Neural progenitor cell (in vitro differentiated cells): Measurements from ENCODE around the gene IL1RL1. TPM values are rescaled to one million over a fixed set of nuclear protein-coding genes. Genes with fewer than 3 reads are reported as not detected.

Source experiments
- DNase-seq: peaks from one replicate; pipeline ENCODE4 v3.0.0-alpha.2; 2016; ENCODE audit warnings: low spot score
- H2AFZ ChIP-seq: fragments of 200-600 bp; sonication (generic); replicated peaks from 2 replicates; pipeline ENCODE4 v1.6.1; 2016; ENCODE audit warnings: antibody characterized with exemption
- H3F3A ChIP-seq: fragments of 200-600 bp; sonication (generic); 2 replicates; pipeline ENCODE4 v1.6.1; 2016; ENCODE audit warnings: antibody characterized with exemption, low read depth
- H3K27ac ChIP-seq: fragments of 200-600 bp; sonication (generic); 2 replicates; pipeline ENCODE4 v1.5.1; 2016; ENCODE audit warnings: mild to moderate bottlenecking
- H3K27me3 ChIP-seq: fragments of 200-600 bp; sonication (generic); 2 replicates; pipeline ENCODE4 v1.6.1; 2016; ENCODE audit warnings: mild to moderate bottlenecking, moderate library complexity
- H3K36me3 ChIP-seq: fragments of 200-600 bp; sonication (generic); 2 replicates; pipeline ENCODE4 v1.5.1; 2016
- H3K4me1 ChIP-seq: fragments of 200-600 bp; sonication (generic); 2 replicates; pipeline ENCODE4 v1.6.1; 2016; ENCODE audit warnings: mixed run types
- H3K4me2 ChIP-seq: fragments of 200-600 bp; sonication (generic); 2 replicates; pipeline ENCODE4 v1.6.1; 2016
- H3K4me3 ChIP-seq: fragments of 200-600 bp; sonication (generic); 2 replicates; pipeline ENCODE4 v1.5.1; 2016
- H3K79me2 ChIP-seq: fragments of 200-600 bp; sonication (generic); 2 replicates; pipeline ENCODE4 v1.6.1; 2016; ENCODE audit warnings: low read depth
- H3K9ac ChIP-seq: fragments of 200-600 bp; sonication (generic); 2 replicates; pipeline ENCODE4 v1.6.1; 2016
- H3K9me3 ChIP-seq: fragments of 200-600 bp; sonication (generic); 2 replicates; pipeline ENCODE4 v1.5.1; 2016; ENCODE audit warnings: low read depth
- H4K20me1 ChIP-seq: fragments of 200-600 bp; sonication (generic); 2 replicates; pipeline ENCODE4 v1.6.1; 2016; ENCODE audit warnings: low read depth
- H3K27ac Mint-ChIP-seq: 3 replicates; pipeline ENCODE4 v1.8.0; 2021; ENCODE audit warnings: mixed read lengths
- H3K27me3 Mint-ChIP-seq: 2 replicates; pipeline ENCODE4 v1.8.0; 2022; ENCODE audit warnings: low read depth, mild to moderate bottlenecking, inconsistent platforms, moderate library complexity, mixed read lengths; ENCODE audit not compliant: insufficient read depth
- H3K36me3 Mint-ChIP-seq: 3 replicates; pipeline ENCODE4 v1.8.0; 2021; ENCODE audit warnings: mixed read lengths
- H3K4me1 Mint-ChIP-seq: 3 replicates; pipeline ENCODE4 v1.8.0; 2021; ENCODE audit warnings: mixed read lengths
- H3K4me3 Mint-ChIP-seq: 3 replicates; pipeline ENCODE4 v1.8.0; 2021; ENCODE audit warnings: mild to moderate bottlenecking, moderate library complexity, mixed read lengths
- H3K9me3 Mint-ChIP-seq: 3 replicates; pipeline ENCODE4 v1.8.0; 2020; ENCODE audit warnings: mixed read lengths
- EZH2 ChIP-seq: fragments of 200-600 bp; sonication (generic); IDR thresholded peaks from 2 replicates; pipeline ENCODE4 v1.6.1; 2017; ENCODE audit warnings: antibody characterized with exemption, mild to moderate bottlenecking, moderate library complexity
- EZH2phosphoT487 ChIP-seq: fragments of 200-600 bp; sonication (generic); IDR thresholded peaks from 2 replicates; pipeline ENCODE4 v1.6.1; 2017; ENCODE audit warnings: antibody characterized with exemption
- total RNA-seq: library from RNA; depleted of rRNA; stranded (reverse); fragments of >200 nt; gene quantifications from 2 replicates; pipeline ENCODE4 v1.2.3, GENCODE V29; 2015; ENCODE audit warnings: low replicate concordance
- TF ChIP-seq, protein P1 (sequence below): fragments of 200-600 bp; sonication (generic); IDR thresholded peaks from 2 replicates; pipeline ENCODE4 v1.5.1; 2017; ENCODE audit warnings: antibody characterized with exemption, mild to moderate bottlenecking

Gene IL1RL1
- total RNA-seq, 1 donor from 2014 or later = not detected

- no peak overlapping the region for H3K4me2 ChIP-seq
- H3F3A ChIP-seq = no peaks in the 10 kb centered on the region
- no peaks in the 10 kb centered on the region for H3K79me2 ChIP-seq
- TF ChIP-seq, protein P1, sequence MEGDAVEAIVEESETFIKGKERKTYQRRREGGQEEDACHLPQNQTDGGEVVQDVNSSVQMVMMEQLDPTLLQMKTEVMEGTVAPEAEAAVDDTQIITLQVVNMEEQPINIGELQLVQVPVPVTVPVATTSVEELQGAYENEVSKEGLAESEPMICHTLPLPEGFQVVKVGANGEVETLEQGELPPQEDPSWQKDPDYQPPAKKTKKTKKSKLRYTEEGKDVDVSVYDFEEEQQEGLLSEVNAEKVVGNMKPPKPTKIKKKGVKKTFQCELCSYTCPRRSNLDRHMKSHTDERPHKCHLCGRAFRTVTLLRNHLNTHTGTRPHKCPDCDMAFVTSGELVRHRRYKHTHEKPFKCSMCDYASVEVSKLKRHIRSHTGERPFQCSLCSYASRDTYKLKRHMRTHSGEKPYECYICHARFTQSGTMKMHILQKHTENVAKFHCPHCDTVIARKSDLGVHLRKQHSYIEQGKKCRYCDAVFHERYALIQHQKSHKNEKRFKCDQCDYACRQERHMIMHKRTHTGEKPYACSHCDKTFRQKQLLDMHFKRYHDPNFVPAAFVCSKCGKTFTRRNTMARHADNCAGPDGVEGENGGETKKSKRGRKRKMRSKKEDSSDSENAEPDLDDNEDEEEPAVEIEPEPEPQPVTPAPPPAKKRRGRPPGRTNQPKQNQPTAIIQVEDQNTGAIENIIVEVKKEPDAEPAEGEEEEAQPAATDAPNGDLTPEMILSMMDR = no peak
- TF ChIP-seq EZH2 (no peak), EZH2phosphoT487 (no peak)
- no peak overlapping the region for H3K27ac ChIP-seq
- no peaks in the 10 kb centered on the region for H4K20me1 ChIP-seq
- H3K4me3 Mint-ChIP-seq = no peak overlapping the region
- no peaks in the 10 kb centered on the region for H3K4me1 ChIP-seq
- no peaks in the 10 kb centered on the region for H3K36me3 Mint-ChIP-seq
- no peak overlapping the region for H3K9ac ChIP-seq
- H3K9me3 ChIP-seq = no peaks in the 10 kb centered on the region
- H3K27me3 Mint-ChIP-seq = no peaks in the 10 kb centered on the region
- no peak overlapping the region for H3K4me3 ChIP-seq
- peaks cover 4% of the 10 kb centered on the region for H3K4me1 Mint-ChIP-seq
- H2AFZ ChIP-seq = no peak overlapping the region
- DNase-seq = no peak
- no peak overlapping the region for H3K27ac Mint-ChIP-seq
- H3K9me3 Mint-ChIP-seq = no peaks in the 10 kb centered on the region
- H3K27me3 ChIP-seq = no peaks in the 10 kb centered on the region
- no peaks in the 10 kb centered on the region for H3K36me3 ChIP-seq
Observed at GRCh38 chr2:102399499-102400141, 88.3 kb downstream of the IL1RL1 start.

- no peaks in the 10 kb centered on the region for H3K36me3 ChIP-seq
- Mint-ChIP-seq H3K4me3 (no peak overlapping the region), H3K27ac (no peak overlapping the region), H3K27me3 (no peaks in the 10 kb centered on the region), H3K9me3 (no peaks in the 10 kb centered on the region), H3K4me1 (peaks cover 4% of the 10 kb centered on the region), H3K36me3 (no peaks in the 10 kb centered on the region)
- no peak for DNase-seq
- H3K4me3 ChIP-seq = no peak overlapping the region
- H3K9ac ChIP-seq = no peak overlapping the region
- H3K79me2 ChIP-seq = no peaks in the 10 kb centered on the region
- H3K9me3 ChIP-seq = no peaks in the 10 kb centered on the region
- H3K27me3 ChIP-seq = no peaks in the 10 kb centered on the region
- H3K4me1 ChIP-seq = no peaks in the 10 kb centered on the region
- no peaks in the 10 kb centered on the region for H3F3A ChIP-seq
- H2AFZ ChIP-seq = no peak overlapping the region
- no peak overlapping the region for H3K4me2 ChIP-seq
- TF ChIP-seq, protein P1 = no peak
- TF ChIP-seq EZH2 = no peak
- TF ChIP-seq EZH2phosphoT487 = no peak
- no peak overlapping the region for H3K27ac ChIP-seq
- H4K20me1 ChIP-seq = no peaks in the 10 kb centered on the region
Observed at GRCh38 chr2:102401456-102401855, 90.1 kb downstream of the IL1RL1 start.

Other genes starting within 250 kb of the IL1RL1 start
- gene IL1R1, start 168.8 kb upstream of the IL1RL1 start, total RNA-seq = 0.34 and 1.7 TPM in 2 replicates
- gene IL1RL2, start 124.5 kb upstream of the IL1RL1 start, total RNA-seq = not detected in 2 replicates
- 0.07 TPM in 1 of 2 replicates, not detected in the other for gene IL18R1, start 44.2 kb downstream of the IL1RL1 start, total RNA-seq
- not detected in 2 replicates for gene IL18RAP, start 111.6 kb downstream of the IL1RL1 start, total RNA-seq
- not detected in 2 replicates for gene SLC9A4, start 161.7 kb downstream of the IL1RL1 start, total RNA-seq